DMS79 (cell line): ENCODE results near the gene REEP2.
A peak's percentile ranks its signal among the peaks of the same experiment; 100 is the strongest.

ENCODE experiments used
- DNase-seq: peaks from one replicate; lab custom pipeline; 2025; lab: John Stamatoyannopoulos, UW

Gene REEP2

GRCh38 chr5:138448481-138449398, 9.9 kb downstream of the REEP2 start:
- peak; percentile 74 for DNase-seq

- DNase-seq = peak; percentile 28
Observed at GRCh38 chr5:138449501-138450239, 10.8 kb downstream of the REEP2 start.

DNA sequence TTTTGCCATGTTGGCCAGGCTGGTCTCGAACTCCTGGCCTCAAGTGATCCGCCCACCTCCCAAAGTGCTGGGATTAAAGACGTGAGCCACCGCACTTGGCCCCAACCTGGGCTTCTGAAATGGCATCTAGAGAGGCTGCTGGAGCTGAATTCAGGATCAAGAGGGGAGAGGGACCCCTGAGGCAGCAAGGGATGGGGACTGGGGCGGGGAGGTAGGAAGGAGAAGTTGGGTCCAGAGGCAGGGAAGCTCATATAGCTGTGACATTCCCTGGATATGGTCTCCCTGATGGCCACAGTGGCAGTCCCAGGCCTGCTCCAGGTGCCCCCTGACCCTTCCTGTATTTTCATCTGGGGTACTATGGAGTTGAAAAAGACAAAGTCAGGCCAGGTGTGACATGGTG, 12.1 kb downstream of the REEP2 start:
- DNase-seq = no peak

DNA sequence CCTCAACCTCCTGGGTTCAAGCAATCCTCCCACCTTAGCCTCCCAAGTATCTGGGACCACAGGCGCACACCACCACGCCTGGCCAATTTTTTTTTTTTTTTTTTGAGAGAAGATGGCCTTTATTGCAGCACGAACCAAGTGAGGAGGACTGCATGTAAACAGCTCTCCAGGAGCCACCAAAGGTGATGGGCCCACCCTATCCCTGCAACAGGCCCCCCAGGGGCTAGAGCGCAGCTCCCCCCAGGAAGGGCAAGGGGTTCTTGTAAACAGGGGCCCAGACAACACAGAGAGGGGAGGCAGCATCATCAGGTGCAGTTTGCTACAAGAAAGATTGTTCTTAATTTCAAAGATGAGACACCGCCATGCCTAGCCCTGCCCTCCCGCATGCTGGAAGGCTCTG, 13.9 kb downstream of the REEP2 start:
- DNase-seq = no peak

DNA sequence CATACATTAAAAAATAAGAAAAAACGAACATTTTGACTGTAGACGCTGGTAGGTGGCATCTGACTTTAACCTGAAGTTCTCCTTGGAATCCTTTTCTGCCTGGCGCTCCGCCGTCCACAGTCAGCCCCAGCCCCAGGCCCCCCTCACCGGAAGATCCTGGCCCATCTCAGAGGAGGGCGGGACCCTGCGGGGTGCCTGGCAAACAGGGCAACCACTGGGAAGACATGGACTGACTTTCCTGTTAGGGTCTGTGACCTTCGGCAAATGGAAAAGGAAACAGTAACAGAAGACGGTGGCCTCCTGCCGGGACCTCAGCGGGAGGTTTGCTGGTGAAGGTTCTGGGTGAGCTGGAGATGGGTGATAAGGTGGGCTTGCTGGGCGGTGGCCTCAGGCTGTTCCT, 14.7 kb downstream of the REEP2 start:
- DNase-seq = no peak

- no peak for DNase-seq
Observed at GRCh38 chr5:138454121-138454520, 15.3 kb downstream of the REEP2 start.

GRCh38 chr5:138455232-138455930, 16.5 kb downstream of the REEP2 start:
- no peak for DNase-seq

DNA sequence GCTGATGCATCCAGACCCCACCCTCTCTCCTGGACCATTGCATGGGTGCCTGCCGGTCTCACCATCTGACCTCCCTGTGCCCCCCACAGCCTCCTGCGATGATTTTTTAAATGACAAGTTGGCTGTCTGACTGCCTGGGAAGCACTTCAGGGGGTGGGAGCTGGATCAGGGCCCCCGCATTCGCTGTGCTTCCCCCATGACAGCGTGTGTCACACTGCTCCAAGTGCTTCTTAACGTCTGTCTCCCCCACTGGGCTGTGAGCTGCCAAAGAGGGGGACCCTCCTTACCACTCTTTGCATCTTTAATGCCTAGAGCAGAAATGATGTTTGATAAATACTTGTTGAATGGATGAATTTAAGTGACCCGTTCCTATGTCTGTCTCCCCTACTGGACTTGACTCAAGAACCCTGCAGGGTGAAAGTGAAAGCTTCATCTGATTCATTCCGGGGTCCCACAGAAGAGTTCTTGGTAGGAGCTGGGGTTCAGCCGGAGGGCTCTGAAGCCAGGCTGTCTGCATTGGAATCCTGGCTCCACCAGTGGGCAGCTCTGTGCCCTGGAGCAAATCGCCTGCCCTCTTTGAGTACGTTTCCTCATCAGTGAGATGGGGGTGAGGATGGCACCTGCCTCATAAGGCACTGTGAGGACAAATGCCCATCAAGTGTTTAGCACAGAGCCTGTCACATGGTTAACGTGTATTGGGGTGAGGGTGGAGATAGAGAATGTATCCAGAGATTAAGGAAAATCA, 18.8 kb downstream of the REEP2 start:
- no peak for DNase-seq

GRCh38 chr5:138458384-138458783, 19.5 kb downstream of the REEP2 start:
- DNase-seq = no peak

- DNase-seq = no peak
Observed at GRCh38 chr5:138458856-138459255, 20.0 kb downstream of the REEP2 start.

GRCh38 chr5:138459311-138459933, 20.6 kb downstream of the REEP2 start:
- DNase-seq = no peak

DNA sequence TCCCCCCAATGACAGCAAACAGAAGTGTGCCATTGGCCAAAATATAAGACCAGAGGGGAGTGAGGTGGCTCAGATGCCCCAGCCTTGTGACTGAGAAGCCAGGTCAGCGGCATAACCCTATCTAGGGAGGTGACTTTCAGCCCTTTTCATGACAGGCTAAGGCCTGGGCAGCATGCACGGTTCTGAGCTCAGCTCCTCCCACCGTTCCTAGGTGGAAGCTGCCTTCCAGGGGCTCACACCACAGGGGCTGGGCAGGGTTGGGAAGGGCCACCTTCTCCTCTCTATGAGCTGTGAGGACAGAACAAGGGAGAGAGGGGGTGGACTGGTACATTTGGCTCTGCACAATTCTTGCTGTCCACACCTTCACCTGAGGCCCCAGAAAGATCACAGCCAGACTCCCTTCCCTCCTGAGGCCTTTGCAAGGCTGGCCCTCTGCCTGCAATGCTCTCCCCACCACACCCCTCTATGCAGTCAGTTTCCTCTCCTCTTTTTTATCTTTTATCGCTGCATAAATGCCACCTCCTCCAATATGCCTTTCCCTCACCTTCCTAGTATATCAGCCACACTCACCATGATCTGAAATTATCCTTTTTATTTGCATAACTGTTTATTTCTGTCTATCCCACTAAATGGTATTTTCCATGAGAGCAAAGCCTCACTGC, 21.3 kb downstream of the REEP2 start:
- no peak for DNase-seq

- DNase-seq = no peak
Observed at GRCh38 chr5:138461343-138462125, 22.7 kb downstream of the REEP2 start.

DNA sequence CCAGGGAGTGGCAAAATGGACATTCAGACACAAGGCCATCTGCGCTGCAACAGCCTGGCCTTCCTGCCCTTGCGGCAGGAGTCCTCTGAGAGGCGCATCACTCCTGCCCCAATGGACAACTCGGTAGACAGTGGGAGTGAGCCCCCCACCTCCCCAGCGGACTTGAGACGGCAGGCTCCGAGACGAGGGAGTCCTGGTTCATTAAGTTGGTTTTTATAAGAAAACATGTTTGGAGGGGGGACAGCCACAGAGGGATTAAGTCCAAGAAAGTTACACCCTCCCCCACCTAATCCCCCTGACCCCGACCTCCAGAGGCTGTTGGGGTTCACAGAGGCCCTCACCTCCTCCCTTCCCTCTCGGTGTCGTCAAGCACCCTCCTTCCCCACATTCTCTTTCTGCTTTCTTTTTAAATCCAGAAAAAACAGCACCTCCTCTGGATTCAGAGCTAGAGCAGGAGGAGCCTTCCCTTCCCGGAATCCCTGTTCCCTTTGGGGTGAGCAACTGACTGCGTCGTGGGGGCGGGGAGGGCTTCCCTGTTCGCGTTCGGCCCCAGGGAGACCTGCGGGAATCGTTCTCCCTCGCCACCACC, 24.7 kb downstream of the REEP2 start:
- peak; percentile 27 for DNase-seq

GRCh38 chr5:138464008-138464387, 25.1 kb downstream of the REEP2 start:
- DNase-seq = peak; percentile 58

DNA sequence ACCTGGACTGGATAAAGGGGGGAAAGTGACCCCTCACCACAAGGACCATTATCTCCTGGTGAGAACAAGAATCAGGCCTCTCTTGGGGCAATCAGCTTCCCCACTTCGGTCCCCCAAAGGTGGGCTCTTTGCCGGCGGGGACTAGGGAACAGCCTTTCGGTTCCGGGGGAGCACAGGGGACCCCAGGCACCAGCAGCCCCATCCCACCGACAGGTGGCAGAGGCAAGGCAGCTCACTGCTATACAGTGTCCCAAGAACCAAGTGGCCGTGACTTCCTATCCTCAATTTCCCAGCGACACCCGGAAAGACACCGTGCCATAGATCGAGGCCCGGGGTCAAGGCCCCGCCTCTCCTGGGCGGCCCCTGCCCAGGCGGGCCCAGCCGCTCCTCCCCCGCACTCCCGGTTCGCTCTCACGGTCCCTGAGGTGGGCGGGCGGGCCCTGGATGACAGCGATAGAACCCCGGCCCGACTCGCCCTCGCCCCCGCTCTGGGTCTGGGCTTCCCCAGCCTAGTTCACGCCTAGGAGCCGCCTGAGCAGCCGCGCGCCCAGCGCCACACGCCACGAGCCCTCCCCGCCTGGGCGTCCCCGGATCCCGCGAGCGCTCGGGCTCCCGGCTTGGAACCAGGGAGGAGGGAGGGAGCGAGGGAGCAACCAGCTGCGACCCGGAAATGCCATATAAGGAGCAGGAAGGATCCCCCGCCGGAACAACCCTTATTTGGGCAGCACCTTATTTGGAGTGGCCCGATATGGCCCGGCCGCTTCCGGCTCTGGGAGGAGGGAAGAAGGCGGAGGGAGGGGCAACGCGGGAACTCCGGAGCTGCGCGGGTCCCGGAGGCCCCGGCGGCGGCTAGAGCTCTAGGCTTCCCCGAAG, 25.8 kb downstream of the REEP2 start:
- peak; percentile 86 for DNase-seq

- DNase-seq = peak; percentile 73
Observed at GRCh38 chr5:138465261-138466124, 26.6 kb downstream of the REEP2 start, which contains the start of gene EGR1. TSS of gene EGR1 (plus strand) at chr5:138465479. CDS start at chr5:138465762, 283 bp downstream.
